HEK293 (cell line): ENCODE data around the gene PARD3.

ENCODE experiments used
- GLIS1 ChIP-seq: fragments of 450-650 bp; formaldehyde crosslinking; IDR thresholded peaks from 2 replicates; pipeline ENCODE4 v1.5.1; 2016; ENCODE audit warnings: missing biosample characterization, missing genetic modification characterization
- OSR2 ChIP-seq: fragments of 450-650 bp; formaldehyde crosslinking; IDR thresholded peaks from 2 replicates; pipeline ENCODE4 v1.5.1; 2016; ENCODE audit warnings: missing biosample characterization, missing genetic modification characterization
- SETDB1 ChIP-seq: IDR thresholded peaks from one replicate; pipeline ENCODE4 v1.6.1; 2017; ENCODE audit warnings: mild to moderate bottlenecking, low read length, moderate library complexity, mixed read lengths; ENCODE audit not compliant: insufficient read length
- ZNF19 ChIP-seq: fragments of 450-650 bp; formaldehyde crosslinking; IDR thresholded peaks from 2 replicates; pipeline ENCODE4; 2016; ENCODE audit warnings: missing biosample characterization, missing genetic modification characterization, low read depth
- ZNF391 ChIP-seq: fragments of 450-650 bp; formaldehyde crosslinking; IDR thresholded peaks from 2 replicates; pipeline ENCODE4 v1.5.1; 2016; ENCODE audit warnings: low read depth, missing biosample characterization, missing genetic modification characterization, borderline replicate concordance
- ZNF426 ChIP-seq: fragments of 450-650 bp; formaldehyde crosslinking; IDR thresholded peaks from 2 replicates; pipeline ENCODE4 v1.5.1; 2017; ENCODE audit warnings: missing biosample characterization, missing genetic modification characterization, mild to moderate bottlenecking, inconsistent platforms, moderate library complexity
- ZNF596 ChIP-seq: fragments of 450-650 bp; IDR thresholded peaks from 2 replicates; pipeline ENCODE4 v1.5.0; 2018; ENCODE audit warnings: missing biosample characterization, mild to moderate bottlenecking, missing genetic modification characterization, moderate library complexity
- ZNF600 ChIP-seq: fragments of 450-650 bp; formaldehyde crosslinking; IDR thresholded peaks from 2 replicates; pipeline ENCODE4 v1.5.1; 2016; ENCODE audit warnings: missing biosample characterization, missing genetic modification characterization
- ZNF664 ChIP-seq: fragments of 450-650 bp; formaldehyde crosslinking; IDR thresholded peaks from 2 replicates; pipeline ENCODE4 v1.5.1; 2016; ENCODE audit warnings: missing biosample characterization, missing genetic modification characterization
- TF ChIP-seq, protein P1 (sequence below): fragments of 450-650 bp; formaldehyde crosslinking; IDR thresholded peaks from 2 replicates; pipeline ENCODE4 v1.5.1; 2016; ENCODE audit warnings: missing biosample characterization, missing genetic modification characterization
- TF ChIP-seq, protein P2 (sequence below): fragments of 450-650 bp; formaldehyde crosslinking; IDR thresholded peaks from 2 replicates; pipeline ENCODE4 v1.5.1; 2016; ENCODE audit warnings: missing biosample characterization, missing genetic modification characterization, borderline replicate concordance
- TF ChIP-seq, protein P3 (sequence below): fragments of 450-650 bp; formaldehyde crosslinking; IDR thresholded peaks from 2 replicates; pipeline ENCODE4 v1.5.1; 2016; ENCODE audit warnings: missing biosample characterization, missing genetic modification characterization
- TF ChIP-seq, protein P4 (sequence below): fragments of 450-650 bp; formaldehyde crosslinking; IDR thresholded peaks from 2 replicates; pipeline ENCODE4 v1.5.1; 2016; ENCODE audit warnings: missing biosample characterization, missing genetic modification characterization

DNA sequence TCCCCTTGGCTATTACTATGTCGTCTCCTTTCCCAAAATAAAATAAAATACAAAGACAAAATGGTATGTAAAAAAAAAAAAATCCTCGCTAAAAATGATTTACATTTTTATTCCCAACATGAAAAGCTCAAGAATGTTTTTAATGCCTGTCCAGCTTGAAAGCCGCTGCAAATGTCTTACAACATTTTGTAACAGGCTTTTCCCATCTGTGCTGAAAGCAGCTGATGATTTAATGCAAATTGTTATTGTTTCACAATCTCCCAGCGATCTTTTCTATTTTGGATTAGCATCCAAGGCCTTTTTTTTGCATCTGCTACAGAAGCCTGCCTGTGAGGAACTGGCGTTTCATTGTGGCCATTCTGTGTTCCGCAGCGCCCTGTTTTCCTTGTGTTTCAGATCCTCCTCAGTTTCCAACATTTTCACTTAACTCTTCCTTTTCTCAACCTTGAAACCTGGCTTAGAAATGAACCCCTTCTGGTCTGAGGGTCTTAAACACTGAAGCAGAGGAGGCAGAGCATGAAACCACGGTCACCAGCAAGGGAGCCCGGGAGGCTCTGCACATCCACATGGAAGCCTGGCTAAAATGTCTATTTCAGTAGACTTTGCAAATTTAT is 712.1 kb downstream of the PARD3 start:
- TF ChIP-seq OSR2 (tag by site-specific recombination) (no peak), ZNF600 (no peak), GLIS1 (tag by site-specific recombination) (no peak), SETDB1 (no peak), ZNF664 (tag by site-specific recombination) (no peak), ZNF426 (tag by site-specific recombination) (no peak), ZNF19 (tag by site-specific recombination) (no peak), ZNF596 (tag by site-specific recombination) (no peak), ZNF391 (tag by site-specific recombination) (no peak)
- TF ChIP-seq, protein P1, sequence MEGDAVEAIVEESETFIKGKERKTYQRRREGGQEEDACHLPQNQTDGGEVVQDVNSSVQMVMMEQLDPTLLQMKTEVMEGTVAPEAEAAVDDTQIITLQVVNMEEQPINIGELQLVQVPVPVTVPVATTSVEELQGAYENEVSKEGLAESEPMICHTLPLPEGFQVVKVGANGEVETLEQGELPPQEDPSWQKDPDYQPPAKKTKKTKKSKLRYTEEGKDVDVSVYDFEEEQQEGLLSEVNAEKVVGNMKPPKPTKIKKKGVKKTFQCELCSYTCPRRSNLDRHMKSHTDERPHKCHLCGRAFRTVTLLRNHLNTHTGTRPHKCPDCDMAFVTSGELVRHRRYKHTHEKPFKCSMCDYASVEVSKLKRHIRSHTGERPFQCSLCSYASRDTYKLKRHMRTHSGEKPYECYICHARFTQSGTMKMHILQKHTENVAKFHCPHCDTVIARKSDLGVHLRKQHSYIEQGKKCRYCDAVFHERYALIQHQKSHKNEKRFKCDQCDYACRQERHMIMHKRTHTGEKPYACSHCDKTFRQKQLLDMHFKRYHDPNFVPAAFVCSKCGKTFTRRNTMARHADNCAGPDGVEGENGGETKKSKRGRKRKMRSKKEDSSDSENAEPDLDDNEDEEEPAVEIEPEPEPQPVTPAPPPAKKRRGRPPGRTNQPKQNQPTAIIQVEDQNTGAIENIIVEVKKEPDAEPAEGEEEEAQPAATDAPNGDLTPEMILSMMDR (tag by site-specific recombination), result no peak
- TF ChIP-seq, protein P2, sequence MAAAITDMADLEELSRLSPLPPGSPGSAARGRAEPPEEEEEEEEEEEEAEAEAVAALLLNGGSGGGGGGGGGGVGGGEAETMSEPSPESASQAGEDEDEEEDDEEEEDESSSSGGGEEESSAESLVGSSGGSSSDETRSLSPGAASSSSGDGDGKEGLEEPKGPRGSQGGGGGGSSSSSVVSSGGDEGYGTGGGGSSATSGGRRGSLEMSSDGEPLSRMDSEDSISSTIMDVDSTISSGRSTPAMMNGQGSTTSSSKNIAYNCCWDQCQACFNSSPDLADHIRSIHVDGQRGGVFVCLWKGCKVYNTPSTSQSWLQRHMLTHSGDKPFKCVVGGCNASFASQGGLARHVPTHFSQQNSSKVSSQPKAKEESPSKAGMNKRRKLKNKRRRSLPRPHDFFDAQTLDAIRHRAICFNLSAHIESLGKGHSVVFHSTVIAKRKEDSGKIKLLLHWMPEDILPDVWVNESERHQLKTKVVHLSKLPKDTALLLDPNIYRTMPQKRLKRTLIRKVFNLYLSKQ (tag by site-specific recombination), result no peak
- TF ChIP-seq, protein P3, sequence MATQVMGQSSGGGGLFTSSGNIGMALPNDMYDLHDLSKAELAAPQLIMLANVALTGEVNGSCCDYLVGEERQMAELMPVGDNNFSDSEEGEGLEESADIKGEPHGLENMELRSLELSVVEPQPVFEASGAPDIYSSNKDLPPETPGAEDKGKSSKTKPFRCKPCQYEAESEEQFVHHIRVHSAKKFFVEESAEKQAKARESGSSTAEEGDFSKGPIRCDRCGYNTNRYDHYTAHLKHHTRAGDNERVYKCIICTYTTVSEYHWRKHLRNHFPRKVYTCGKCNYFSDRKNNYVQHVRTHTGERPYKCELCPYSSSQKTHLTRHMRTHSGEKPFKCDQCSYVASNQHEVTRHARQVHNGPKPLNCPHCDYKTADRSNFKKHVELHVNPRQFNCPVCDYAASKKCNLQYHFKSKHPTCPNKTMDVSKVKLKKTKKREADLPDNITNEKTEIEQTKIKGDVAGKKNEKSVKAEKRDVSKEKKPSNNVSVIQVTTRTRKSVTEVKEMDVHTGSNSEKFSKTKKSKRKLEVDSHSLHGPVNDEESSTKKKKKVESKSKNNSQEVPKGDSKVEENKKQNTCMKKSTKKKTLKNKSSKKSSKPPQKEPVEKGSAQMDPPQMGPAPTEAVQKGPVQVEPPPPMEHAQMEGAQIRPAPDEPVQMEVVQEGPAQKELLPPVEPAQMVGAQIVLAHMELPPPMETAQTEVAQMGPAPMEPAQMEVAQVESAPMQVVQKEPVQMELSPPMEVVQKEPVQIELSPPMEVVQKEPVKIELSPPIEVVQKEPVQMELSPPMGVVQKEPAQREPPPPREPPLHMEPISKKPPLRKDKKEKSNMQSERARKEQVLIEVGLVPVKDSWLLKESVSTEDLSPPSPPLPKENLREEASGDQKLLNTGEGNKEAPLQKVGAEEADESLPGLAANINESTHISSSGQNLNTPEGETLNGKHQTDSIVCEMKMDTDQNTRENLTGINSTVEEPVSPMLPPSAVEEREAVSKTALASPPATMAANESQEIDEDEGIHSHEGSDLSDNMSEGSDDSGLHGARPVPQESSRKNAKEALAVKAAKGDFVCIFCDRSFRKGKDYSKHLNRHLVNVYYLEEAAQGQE (tag by site-specific recombination), result no peak
- TF ChIP-seq, protein P4, sequence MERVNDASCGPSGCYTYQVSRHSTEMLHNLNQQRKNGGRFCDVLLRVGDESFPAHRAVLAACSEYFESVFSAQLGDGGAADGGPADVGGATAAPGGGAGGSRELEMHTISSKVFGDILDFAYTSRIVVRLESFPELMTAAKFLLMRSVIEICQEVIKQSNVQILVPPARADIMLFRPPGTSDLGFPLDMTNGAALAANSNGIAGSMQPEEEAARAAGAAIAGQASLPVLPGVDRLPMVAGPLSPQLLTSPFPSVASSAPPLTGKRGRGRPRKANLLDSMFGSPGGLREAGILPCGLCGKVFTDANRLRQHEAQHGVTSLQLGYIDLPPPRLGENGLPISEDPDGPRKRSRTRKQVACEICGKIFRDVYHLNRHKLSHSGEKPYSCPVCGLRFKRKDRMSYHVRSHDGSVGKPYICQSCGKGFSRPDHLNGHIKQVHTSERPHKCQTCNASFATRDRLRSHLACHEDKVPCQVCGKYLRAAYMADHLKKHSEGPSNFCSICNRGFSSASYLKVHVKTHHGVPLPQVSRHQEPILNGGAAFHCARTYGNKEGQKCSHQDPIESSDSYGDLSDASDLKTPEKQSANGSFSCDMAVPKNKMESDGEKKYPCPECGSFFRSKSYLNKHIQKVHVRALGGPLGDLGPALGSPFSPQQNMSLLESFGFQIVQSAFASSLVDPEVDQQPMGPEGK, result no peak
